Left renal cortex interstitium (tissue), 4 donors: ENCODE measurements around the gene SNX2. TPM values are rescaled to one million over a fixed set of nuclear protein-coding genes. Genes with fewer than 3 reads are reported as not detected.
A peak's percentile ranks its signal among the peaks of the same experiment; 100 is the strongest.
"Not testable (repeated sequence)": the region's sequence is repeated elsewhere in the genome, so short reads cannot be mapped to it uniquely, and the experiment has no call there.

Source experiments
- DNase-seq, 4 donors: peaks; one replicate each; pipeline ENCODE4 v3.0.0-alpha.2; 2013; ENCODE audit warnings: low read depth in 4 of 4, low spot score in 2 of 4, missing footprints in 1 of 4
- polyA plus RNA-seq, 4 donors: library from polyadenylated mRNA; unstranded; fragments of 120-200 nt; gene quantifications; one replicate each; pipeline ENCODE4 v1.2.1, GENCODE V29; 2013; ENCODE audit not compliant: insufficient read length in 4 of 4

Gene SNX2
- polyA plus RNA-seq, 4 donors: 119 to 175 (median 145) TPM

DNA sequence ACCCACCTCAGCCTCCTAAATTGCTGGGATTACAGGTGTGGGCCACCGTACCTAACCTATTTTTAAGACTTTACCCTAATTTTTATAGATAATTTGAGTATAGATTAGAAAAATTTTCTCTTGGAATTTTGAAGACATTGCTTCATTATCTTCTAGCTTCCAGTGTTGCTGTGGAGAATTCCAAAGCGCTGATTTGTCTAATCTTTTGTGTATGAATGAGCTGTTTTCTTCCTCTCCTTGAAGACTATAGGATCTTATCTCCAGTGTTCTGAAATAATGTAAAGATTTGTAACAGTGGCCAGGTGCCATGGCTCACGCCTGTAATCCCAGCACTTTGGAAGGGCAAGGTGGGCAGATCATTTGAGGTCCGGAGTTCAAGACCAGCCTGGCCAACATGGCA lies 64.9 kb downstream of the SNX2 start:
- DNase-seq: no peak

DNA sequence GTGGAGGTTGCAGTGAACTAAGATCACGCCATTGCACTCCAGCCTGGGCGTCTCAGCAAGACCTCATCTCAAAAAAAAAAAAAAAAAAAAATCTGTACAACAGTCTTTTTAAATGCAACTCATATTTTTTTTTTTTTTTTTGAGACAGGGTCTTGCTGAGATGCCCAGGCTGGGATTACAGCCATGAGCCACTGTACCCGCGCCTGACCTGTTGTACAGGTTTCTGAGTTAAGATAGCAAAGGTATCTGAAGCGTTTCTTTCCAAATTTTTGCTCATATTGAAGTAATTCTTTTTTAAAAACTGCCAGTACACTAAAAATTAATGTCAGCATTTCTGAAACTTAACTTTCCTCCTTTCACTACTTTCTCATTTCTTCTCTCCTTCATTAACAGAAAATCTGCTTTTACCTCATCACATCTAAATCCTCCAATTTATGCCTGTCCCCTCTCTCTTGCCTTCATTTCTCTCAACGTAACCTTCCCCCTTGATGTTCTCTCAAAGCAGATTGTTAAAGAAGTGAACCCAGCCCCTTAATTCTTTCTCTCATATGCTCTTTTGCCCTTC lies 67.2 kb downstream of the SNX2 start:
- DNase-seq: no peak

DNA sequence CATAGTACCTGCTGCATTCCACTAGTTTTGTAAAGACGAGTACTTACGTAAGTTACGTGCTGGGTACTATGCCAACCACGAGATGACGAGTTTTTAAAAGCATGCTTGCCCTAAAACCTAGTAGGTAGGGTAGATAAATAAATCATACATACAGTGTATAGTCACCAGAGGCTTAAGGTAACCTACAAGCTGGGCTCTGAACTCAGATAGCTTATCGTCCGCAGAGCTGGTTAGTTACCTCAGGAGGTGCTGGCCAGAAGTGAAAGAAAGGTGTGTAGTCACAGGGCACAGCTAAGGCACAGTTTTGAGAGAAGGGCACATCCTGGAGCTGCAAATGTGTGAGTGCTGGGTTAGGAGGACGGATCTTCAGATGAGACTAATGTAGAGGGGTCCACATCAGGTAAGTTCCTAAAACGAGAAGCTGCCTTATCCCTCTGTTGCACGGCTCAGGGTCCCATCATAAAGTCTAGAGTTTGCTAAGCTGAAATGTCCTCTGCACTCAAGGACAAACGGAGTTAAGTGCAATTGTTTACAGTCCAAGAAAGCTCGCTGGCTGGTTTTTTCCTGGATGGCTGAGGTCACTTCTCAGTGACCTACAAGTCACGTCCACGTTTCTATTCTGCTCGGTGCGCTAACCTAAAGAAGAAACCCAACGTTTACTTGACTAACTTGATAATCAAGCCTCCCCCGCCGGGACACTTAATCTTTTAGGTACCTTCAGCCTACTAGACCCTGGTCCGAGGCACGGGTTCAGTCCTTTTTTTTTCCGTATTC lies 69.4 kb downstream of the SNX2 start:
- DNase-seq: peak; percentile 18 to 37 (median 23)

DNA sequence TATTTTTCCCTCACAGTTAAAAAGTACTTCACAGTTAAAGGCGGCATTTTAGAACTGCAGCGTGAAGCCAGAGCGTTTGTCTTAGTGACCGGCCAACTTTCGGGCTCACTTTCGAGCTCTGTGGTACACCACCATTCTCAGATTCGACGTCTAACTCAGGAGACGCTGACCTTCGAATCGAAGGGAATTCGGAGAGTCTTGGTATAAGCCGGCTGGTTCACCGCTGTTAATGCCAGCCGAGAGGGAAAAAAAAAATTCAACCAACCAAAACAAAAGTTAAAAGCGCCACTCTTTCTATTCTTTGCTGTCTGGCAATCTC lies 70.0 kb downstream of the SNX2 start:
- peak in 1 of 4 donors; percentile 63 for DNase-seq

DNA sequence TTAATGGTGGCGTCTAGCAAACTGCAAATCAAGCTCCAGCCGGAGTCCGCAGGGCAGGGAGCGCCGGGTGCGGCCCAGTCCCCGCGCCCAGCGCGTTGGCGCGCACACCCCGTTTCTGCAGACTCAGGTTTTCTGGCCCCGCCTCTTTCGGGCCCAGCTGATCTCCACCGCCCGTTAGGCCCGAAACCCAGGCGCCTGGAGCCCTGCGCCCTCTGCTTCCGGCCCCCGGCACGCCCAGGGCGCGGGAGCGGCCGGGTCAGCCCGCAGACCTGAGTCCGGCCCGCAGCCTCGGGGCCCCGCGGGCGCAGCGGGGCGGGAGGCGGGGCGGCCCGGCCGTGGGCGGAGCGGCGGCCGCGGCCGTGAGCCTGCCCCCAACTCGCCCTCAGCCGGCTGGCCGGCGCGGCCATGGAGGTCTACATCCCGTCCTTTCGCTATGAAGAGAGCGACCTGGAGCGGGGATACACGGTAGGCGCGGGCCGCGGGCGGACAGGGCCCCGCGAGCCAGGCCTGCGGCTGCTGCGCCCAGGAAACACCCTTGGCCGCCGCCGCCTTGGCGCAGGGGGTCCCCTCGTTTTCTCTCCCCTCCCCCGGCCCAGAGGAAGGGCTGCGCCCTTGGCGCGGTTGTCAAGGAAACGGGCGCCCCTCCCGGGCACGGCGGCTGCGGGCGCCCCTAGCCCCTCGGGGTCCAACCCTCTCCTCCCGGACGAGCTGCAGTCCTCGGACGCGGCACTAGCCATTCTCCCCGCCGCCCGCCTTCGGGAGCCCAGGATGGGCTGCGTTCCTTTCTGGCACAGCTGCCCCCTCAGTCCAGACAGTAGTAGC lies 70.6 kb downstream of the SNX2 start, which contains the start of gene SNX24:
TSS of gene SNX24 (plus strand) at position 385 of the 822 bp plus-strand sequence. CDS start at position 406, 21 bp downstream.
- peak; percentile 50 to 76 (median 60) for DNase-seq

DNA sequence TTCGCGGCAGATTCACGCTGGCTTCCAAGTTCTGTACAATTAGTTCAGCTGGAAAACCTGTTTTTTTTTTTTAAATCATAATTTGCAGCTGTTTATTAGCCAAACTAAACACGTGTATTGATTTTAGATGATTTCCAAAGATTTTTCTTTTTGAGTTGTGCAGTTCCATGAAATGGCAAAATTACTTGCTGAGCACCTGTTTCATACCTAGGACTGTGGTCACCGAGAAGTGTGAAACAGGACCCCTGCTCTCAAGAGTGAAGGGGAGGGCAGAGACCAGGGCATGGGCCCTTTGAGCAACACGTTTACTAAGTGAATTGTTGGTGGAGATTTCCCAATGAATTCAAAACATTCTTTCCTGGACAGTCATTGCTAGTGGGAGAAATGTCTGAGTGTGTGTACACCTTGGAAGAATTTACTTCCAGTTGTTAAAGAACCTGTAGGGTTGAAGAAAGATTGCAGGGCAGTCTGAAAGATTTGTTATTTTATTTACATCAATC lies 71.2 kb downstream of the SNX2 start:
- peak in 2 of 4 donors; percentile 9 to 48 for DNase-seq

DNA sequence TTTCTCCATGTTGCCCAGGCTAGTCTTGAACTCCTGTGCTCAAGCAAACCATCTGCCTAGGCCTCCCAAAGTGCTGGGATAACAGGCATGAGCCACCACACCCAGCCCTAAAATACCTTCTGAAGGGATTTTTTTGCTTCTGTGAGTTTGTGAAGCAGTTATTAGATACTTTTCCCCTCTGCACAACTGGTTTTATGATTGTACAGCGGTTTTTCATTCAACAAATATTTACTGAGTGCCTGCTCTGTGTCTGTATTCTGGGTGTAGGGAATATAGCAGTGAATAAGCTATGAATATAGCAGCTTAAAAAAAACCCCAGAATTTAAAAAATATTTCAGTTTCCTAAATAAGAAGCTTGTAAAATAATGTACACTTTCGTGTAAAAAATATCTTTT lies 72.8 kb downstream of the SNX2 start:
- DNase-seq: no peak

DNA sequence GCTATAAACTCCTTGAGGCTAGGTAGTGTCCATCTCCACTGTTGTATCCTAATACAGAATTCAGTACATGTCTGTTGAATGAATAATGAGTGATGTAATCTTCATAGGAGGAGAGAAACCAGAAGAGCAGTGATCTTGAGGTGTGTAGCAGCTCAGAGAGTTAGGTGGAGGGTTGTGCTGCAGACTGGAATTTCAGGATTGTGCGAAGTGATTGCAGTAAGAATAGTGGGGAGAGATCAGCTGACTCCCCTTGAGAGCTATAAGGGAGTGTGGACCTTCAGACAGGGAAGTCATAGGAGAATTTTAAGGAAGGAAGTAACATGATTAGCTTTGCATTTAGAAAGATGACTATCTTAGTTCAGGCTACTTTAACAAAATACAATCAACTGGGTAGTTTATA lies 74.9 kb downstream of the SNX2 start:
- DNase-seq: no peak

DNA sequence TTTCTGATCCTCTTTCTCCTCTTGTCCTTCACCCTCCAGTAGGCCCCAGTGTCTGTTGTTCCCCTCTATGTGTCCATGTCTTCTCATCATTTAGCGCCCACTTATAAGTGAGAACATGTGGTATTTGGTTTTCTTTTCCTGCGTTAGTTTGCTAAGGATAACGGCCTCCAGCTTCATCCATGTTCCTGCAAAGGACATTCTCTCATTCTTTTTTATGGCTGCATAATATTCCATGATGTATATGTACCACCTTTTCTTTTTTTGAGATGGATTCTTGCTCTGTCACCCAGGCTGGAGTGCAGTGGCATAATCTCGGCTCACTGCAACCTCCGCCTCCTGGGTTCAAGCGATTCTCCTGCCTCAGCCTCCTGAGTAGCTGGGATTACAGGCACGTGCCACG lies 82.7 kb downstream of the SNX2 start:
- not testable (repeated sequence) for DNase-seq

DNA sequence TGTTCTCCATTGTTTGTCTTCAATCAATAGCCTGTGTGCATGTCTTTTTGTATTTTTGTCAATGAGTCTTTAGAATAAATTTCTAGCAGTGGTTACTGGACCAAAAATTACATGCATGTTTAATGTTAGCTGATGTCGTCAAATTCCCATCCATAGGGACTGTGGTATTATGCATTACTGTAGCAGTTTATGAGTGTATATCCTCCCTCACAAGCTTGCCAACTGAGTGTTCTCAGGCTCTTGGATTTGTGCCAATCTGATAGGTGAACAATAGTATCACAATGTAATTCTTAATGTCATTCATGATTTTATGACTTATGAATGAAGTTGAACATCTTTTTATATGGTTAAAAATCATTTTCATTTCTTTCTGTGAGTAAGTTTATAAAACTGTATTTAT lies 83.6 kb downstream of the SNX2 start:
- DNase-seq: no peak

DNA sequence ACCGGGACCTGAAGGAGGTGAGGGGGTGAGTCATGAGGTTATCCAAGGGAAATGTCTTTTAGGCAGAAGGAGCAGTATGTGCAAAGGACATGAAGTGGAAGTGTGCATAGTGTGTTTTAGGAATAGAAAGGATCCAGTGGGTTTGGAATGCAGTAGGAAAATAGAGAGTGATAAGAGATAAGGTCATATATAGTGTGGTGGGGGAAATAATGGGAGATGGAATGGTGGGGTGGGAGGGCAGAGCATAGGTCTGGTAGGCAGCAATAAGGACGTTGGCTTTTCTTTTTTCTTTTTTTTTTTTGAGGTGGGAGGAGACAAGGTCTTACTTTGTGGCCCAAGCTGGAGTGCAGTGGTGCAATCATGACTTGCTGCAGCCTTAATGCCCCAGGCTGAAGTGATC lies 88.4 kb downstream of the SNX2 start:
- DNase-seq: no peak

DNA sequence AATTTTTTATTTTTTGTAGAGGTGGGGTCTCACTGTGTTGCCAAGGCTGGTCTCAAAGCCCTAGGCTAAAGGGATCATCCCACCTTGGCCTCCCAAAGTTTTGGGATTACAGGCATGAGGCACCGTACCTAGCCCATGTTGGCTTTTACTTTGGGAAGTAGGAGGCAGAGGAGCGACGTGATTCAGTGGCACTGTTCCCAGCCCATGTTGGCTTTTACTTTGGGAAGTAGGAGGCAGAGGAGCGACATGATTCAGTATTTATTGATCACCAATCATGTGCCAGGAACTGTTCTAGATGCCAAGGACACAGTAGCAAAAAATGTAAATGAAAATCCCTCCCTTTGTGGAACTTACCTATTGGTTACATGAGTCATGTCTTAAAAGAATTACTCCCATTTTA lies 88.8 kb downstream of the SNX2 start:
- no peak for DNase-seq

DNA sequence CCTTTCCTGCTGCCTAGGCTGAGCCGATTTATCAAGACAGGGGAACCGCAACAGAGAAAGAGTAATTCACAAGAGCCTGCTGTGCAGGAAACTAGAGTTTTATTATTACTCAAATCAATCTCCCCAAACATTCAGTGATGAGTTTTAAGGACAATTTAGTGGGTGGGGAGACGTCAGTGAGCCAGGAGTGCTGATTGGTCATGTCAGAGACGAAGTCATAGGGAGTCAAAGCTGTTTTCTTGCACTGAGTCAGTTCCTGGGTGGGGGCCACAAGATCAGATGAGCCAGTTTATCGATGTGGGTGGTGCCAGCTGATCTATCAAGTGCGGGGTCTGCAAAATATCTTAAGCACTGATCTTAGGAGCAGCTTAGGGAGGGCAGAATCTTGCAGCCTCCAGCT lies 89.5 kb downstream of the SNX2 start:
- DNase-seq: no peak

DNA sequence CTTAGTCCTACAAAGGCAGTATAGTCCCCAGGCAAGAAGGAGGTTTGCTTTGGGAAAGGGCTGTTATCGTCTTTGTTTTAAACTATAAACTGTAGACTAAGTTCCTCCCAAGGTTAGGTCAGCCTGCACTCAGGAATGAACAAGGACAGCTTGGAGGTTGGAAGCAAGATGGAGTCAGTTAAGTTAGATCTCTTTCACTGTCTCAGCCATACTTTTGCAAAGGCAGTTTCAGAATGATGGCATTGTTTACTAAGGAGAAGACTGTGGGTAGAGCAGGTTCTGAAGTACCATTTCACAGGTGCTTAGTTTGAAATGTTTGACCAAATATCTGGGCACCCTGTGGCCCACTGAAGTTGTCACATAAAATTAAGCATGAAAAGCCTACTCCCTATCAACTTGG lies 90.0 kb downstream of the SNX2 start:
- DNase-seq: no peak

DNA sequence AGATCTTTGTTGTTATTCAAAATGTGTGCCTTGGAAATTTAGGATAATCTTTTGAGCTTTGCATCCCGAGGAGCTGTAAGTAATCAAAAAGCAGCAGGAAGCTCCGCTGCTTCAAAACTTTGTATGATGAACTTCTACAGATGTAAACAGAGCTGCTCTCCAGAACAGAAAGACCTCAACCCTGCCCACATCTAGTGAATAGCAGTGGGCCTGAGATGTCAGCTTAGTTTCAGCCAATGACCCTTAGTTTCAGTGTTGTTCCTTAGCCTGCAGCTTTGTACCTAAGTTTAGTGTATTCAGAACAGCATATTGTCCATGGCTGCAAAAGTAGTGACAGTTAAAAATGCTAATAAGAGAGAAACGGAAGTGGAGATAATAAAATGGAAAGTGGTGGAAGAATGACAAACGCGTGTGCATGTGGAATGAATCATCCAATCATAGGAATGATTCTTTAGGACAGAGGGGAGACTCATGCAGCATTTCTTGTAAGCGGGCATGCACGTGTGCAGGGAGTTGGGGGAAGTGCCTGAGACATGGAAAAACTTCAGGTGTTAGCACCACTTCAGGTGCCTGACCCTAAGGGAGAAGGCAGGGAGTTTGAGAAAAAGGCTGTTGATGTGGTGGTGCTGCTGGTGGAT lies 95.5 kb downstream of the SNX2 start:
- DNase-seq: no peak

DNA sequence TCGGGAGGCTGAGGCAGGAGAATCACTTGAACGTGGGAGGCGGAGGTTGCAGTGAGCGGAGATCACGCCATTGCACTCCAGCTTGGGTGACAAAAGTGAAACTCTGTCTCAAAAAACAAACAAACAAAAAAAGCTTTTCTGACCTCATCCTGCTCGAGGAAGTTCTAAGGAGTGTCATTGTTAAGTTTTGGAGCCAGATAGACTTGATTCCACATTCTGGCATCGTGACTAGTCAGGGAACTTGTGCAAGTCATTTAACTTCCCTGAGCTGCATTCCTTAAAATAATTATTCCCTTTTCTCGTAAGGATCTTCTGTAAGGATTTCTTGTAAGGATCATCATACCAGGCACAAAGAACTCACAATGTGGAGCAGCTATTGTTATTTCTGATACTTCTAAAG lies 96.8 kb downstream of the SNX2 start:
- DNase-seq: no peak

DNA sequence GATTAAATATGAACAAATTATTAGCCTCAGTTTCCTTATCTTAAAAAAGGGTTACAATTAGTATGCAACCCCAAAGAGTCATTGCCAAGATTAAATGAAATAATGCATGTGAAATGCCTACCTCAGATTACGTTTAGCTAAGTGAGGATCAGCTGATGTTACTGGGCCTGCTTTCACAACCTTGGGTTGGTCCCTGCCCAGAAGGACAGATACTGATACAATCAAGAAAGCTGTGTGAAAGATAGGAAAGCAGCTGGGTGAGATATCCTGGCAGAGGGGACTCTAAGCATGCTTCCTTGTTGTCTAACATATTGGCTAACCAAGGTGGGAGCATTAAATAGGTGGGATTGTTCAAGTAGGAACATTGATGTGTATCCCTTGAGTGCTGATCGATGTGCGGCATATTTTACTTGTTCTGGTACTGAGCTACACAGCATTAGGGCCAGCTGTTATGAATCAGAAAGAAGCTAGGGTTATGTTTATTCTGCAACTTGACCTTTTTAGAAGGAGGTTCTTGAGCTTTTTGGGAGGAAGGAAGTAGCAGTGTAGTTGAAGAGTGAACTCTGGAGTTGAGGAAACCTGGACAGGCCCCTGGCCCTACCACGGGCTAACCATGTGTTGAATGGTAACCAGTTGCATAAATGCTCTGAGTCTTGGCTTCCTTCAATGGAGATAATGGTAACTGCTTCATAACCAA lies 99.4 kb downstream of the SNX2 start:
- DNase-seq: no peak

DNA sequence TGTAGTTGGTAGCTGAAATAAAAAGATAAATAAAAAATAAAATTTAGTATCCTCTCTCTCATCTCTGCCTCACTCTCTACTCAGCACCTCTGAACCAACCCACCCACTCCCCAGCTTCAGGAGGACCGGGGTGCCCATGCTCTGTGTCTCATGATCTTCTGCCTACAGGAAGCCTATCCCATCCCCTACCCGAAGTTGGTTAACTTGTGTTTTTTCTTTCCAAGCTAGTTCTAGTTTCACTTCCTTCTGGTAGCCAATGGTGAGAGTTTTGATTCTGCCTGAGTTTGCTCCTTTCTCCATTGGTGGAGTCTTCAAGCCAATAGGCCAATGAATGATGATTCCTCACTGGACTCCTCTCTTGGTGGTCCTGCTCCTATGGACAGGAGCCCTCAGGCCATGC lies 102.6 kb downstream of the SNX2 start:
- DNase-seq: no peak

DNA sequence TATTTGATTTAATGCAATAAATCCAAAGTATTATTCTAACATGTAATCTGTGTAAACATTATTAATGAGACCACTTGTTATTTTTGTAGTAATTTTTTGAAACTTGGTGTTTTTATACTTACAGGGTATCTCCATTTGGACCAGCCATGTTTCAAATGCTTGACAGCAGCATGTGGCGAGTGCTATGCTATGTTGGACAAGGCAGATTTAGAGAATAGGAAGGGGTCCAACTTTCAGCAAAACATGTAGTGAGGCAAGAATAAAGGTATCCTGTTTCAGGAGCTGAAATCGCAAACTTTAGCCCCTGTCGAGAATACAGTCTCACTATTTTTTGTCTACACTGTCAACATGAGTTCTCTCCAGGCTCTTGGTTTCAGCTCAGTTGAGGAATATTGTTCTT lies 104.2 kb downstream of the SNX2 start:
- DNase-seq: no peak
